Mononuclear cell (primary cell): ENCODE data around the gene CNTN1. TPM values are rescaled to one million over a fixed set of nuclear protein-coding genes. Genes with fewer than 3 reads are reported as not detected.

Experiments
- H3K27me3 ChIP-seq: 2 replicates; pipeline ENCODE4 v1.6.0; 2011; ENCODE audit warnings: low read length, control low read depth; ENCODE audit not compliant: insufficient read depth
- H3K4me1 ChIP-seq: 2 replicates; pipeline ENCODE4 v1.5.1; 2011; ENCODE audit warnings: mild to moderate bottlenecking, low read length, control low read depth; ENCODE audit not compliant: insufficient read depth
- H3K4me3 ChIP-seq: 2 replicates; pipeline ENCODE4 v1.5.1; 2011; ENCODE audit warnings: mild to moderate bottlenecking, low read length, moderate library complexity
- H3K9me3 ChIP-seq: 2 replicates; pipeline ENCODE4 v1.5.1; 2011; ENCODE audit warnings: low read depth, mild to moderate bottlenecking, control low read depth, low read length
- total RNA-seq: library from RNA; depleted of rRNA; stranded (reverse); fragments of >200 nt; gene quantifications from one replicate; pipeline ENCODE4 v1.2.3, GENCODE V29; 2012

The CNTN1 gene
- total RNA-seq, 1 donor: not detected

DNA sequence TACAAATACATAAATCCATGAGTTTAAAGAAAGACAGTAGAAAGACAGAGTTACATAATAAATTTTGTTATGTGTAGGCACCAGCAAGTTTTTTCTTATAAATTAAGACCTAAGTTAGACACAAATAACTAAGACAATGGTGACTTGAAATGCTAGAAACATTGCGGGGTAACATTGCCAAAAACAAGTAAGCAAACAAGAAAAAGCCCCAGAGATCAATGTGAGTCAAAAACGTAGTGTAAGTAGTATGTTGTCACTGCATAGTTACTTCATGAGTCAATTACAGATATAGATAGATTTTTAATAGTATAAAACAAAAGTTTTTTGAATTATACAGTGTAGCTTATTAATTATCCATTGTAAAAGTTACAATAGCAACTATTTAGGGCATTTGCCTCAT is 83.4 kb downstream of the CNTN1 start:
- H3K4me3 ChIP-seq: no peak overlapping the region

DNA sequence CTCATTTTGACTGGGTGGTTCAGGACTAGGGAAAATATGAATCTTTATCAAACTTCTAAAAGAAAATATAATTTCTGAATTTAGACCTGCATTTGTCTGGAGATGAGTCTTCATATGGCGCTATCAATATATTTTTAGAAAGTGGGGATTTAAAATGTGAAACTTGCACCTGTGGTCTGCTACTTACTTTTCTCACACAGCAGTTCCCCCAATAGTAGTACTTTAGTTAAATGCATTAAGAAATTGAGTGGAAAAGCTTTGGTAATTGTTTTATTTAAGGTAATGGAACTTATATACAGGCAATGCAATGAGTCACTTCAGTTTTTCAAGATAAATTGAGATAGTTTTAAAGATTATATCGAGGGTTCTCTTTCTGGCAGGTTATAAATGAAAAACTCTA is 91.9 kb downstream of the CNTN1 start:
- no peaks in the 10 kb centered on the region for H3K27me3 ChIP-seq
- H3K4me3 ChIP-seq: no peak overlapping the region
- H3K9me3 ChIP-seq: no peaks in the 10 kb centered on the region
- H3K4me1 ChIP-seq: no peaks in the 10 kb centered on the region

More for the DNA sequence above, 83.4 kb downstream of the CNTN1 start:
- no peaks in the 10 kb centered on the region for H3K4me1 ChIP-seq
- no peaks in the 10 kb centered on the region for H3K9me3 ChIP-seq
- no peaks in the 10 kb centered on the region for H3K27me3 ChIP-seq

DNA sequence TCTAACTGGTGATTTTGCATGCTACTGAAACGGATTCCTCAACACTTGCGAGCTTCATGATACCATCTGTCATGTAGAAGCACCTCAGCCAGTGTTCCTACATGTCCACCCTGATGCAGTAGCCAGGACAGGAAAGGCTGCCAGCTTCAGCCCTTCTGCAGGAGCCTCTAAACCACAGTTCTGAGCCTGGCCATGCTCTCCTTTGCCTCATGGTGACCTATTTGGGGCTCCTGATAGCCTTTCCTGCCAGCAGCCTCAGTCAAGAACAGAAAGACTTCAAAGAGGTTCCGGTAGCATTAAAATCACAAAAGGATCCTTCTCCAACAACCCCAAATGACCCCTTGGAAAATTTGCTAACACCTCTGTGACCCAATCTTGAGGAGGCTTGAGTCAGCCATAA is 96.0 kb downstream of the CNTN1 start:
- Histone ChIP-seq H3K4me3 (no peak overlapping the region), H3K4me1 (no peaks in the 10 kb centered on the region), H3K27me3 (no peaks in the 10 kb centered on the region), H3K9me3 (no peaks in the 10 kb centered on the region)

DNA sequence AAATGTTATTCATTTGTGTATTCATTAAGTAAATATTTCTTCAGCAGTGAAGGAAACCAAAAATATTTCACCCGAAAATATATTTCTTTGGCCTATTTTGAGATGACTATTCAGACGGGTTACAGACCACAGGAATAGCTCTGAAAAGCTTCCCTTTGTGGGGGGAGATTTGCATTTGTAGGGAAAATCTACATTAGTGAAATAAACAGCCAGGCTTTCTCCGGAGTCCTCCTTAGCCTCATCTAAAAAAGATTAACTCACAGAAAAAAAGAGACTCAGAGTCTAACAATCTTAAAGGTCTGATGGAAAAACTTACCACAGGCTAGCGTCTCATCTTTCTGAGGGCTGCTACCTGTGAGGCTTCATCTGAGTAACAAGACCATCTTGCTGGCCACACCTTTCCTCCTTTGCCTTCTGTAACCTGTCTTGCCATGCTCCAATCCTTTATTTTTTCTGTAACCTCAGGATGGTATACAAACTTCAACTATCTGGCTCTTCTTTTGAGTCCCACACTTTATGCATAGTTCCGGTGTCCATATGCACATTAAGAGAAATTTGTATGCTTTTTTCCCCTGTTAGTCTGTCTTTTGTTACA is 100.7 kb downstream of the CNTN1 start:
- no peak overlapping the region for H3K4me3 ChIP-seq
- H3K27me3 ChIP-seq: no peaks in the 10 kb centered on the region
- H3K4me1 ChIP-seq: no peaks in the 10 kb centered on the region
- no peaks in the 10 kb centered on the region for H3K9me3 ChIP-seq

DNA sequence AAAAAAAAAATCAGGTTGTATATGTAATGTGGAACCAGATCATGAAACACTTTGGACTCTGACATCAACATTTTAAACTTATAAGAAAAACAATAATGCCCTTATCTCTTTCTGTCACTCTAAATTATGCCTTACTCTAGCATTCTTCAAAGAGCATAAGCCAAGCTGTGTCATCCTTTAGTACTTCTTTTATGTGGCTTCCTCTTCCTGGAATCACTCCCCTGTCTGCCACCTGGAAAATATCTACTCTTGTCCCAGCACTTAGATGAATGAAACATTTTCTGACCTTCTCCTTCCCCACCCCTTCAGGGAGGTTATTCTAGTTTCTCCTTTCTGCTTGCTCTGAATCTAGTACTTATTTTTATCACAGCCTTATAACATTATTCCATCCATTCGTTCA is 101.2 kb downstream of the CNTN1 start:
- H3K4me1 ChIP-seq: no peaks in the 10 kb centered on the region
- H3K9me3 ChIP-seq: no peaks in the 10 kb centered on the region
- no peak overlapping the region for H3K4me3 ChIP-seq
- H3K27me3 ChIP-seq: no peaks in the 10 kb centered on the region

DNA sequence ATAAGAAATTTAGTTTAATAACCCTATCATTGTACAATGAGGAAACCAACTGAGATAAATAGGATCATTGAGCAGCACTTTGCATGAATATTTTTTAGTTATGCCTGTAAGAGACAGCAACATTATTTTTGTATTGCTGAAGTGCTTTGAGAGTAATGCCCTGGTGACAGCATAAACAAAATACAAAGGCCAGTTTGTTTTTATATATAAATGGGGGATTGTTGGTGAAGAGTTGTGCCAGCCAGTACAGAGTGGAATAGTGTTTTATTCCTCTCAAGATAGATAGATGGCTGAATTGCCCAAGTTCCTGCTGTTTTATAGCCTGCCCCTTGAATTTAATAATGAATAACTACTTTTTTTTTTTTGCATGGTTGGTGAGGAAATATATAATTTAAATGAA is 101.8 kb downstream of the CNTN1 start:
- Histone ChIP-seq H3K4me1 (no peaks in the 10 kb centered on the region), H3K27me3 (no peaks in the 10 kb centered on the region), H3K9me3 (no peaks in the 10 kb centered on the region), H3K4me3 (no peak overlapping the region)

DNA sequence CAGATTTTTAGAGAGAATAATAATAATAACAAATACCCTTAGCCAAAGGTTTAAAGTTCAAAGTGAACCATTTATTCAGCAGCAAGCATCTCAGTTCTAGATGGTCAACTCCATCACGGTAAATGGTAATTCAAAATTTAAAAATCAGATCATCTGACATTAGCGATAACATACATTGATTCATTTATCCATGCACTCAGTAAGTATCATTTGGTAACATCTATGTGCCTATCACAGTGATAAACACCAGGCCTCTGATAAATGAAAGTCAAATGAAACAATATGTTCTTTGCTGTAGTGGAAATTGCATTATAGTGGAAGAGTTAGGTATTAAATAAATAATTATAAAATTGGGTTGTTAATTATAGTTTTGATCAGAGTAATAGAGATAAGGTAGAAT is 108.8 kb downstream of the CNTN1 start:
- Histone ChIP-seq H3K4me3 (no peak overlapping the region), H3K9me3 (no peaks in the 10 kb centered on the region), H3K27me3 (no peaks in the 10 kb centered on the region), H3K4me1 (no peaks in the 10 kb centered on the region)

DNA sequence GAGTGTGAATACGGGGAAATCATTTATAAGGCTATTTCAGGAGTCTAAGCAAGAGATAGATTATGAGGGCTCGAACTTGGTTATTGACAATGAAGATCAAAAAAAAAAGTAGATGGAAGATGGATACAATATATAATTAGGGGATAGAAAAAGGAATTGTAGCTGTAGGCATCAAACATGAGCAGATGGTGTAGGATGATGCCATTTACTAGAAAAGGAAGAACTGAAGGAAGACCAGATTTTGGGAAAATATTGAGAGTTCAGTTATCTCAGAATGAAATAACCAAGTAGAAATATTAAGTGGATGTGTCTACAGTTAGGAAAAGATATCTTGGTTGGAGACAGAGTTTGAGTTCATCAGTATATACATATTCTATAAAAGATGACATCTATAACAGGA is 109.6 kb downstream of the CNTN1 start:
- Histone ChIP-seq H3K4me1 (no peaks in the 10 kb centered on the region), H3K27me3 (no peaks in the 10 kb centered on the region), H3K4me3 (no peak overlapping the region), H3K9me3 (no peaks in the 10 kb centered on the region)

DNA sequence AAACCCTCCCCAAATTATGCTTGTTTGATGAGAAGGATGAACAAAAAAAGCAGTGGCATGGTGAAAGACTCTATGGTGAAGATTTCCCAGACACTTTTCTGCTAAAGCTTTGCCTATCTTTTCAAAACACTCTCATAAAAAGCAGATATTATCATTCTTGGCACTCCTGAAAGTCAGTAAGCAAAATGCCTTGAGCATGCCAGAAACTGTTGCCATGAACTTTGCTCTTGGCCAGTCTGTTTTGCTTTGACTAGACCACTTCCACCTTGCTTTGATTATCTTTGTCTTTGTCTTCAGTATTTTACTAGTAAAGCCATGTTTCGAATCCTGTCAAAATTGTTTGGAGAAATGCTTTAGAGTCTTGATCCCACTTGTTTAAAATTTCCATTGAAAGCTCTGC is 110.4 kb downstream of the CNTN1 start:
- Histone ChIP-seq H3K27me3 (no peaks in the 10 kb centered on the region), H3K9me3 (no peaks in the 10 kb centered on the region), H3K4me1 (no peaks in the 10 kb centered on the region), H3K4me3 (no peak overlapping the region)

DNA sequence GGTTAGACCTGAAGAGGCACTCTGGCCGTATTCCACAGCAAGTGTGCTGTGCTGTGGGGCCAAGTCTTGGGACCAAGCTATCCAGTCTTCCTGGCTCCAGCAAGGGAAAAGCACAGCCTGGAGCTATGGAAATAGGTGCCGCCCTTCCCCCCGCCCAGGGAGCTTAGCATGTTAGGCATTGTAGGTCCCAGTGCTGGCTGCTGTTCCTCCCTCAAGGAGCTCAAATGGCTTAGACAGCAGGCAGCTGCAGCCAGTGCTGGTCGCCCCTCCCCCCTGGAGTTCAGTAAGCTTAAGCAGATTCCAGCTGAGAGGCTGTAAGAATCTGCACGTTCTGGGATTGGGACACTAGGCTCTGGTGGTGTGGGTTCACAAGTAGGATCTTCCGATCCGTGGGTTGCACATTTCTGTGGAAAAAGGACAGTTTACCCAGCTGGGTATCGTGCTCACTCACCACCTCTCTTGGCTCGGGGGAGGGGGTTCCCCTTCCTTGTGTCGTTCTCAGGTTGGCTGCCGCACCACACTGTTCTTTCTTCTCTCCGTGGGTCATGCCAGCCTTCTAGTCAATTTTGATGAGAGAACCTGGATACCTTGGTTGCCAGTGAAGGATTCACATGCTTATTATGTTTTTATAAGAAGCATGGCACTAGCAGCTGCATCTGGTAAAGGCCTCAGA is 127.3 kb downstream of the CNTN1 start:
- Histone ChIP-seq H3K4me3 (no peak overlapping the region), H3K4me1 (no peaks in the 10 kb centered on the region), H3K9me3 (no peaks in the 10 kb centered on the region), H3K27me3 (no peaks in the 10 kb centered on the region)

DNA sequence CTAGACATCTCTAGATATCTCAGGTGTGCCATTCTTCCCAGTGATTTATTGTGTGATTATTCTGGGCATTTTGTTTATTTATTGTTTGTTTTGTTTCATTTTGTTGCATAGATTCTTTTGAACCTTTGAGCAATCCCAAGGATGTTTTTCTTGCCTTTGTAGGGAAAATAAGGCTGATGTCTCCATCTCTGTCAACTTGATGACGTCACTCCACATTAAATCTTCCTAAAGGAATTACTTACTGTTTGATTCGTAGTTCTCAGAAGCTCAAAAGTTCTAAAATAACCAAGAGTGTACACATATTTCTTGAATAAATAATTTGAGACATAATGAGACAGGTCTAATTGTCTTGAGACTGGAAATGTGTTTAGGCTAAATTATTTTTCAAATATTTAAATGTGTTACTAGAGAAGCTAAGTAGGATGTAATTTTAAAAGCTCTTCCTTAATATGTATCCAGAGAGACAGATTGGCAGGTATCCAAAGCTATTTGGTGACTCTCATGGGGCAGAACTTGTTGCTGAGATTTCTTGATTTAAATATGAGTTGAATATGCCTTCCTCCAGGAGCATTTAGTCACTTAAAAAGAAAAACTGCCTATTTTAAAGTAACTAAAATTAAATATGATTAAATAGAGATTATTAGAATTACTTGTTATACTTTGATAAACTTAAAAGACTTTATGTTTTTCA is 128.7 kb downstream of the CNTN1 start:
- Histone ChIP-seq H3K27me3 (no peaks in the 10 kb centered on the region), H3K4me1 (no peaks in the 10 kb centered on the region), H3K4me3 (no peak overlapping the region), H3K9me3 (no peaks in the 10 kb centered on the region)

DNA sequence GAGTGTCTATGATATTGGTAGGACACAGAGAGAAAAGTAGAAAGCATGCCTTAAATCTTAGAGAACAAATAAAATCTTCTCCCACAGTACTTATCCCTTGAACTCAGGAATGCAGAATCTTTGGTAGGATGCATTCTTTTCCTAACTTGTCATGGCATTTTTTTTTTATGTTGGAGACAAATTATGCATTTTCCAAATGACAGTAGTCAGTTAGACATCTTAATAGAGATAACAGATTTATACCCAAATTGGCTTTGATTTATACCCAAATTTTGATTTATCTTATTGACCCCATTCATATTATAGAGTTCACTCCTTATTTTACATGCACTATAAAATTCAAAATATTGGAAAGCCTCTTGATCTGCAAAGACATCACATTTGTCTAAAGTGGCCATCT is 132.9 kb downstream of the CNTN1 start:
- Histone ChIP-seq H3K9me3 (no peaks in the 10 kb centered on the region), H3K4me3 (no peak overlapping the region), H3K4me1 (no peaks in the 10 kb centered on the region), H3K27me3 (no peaks in the 10 kb centered on the region)

DNA sequence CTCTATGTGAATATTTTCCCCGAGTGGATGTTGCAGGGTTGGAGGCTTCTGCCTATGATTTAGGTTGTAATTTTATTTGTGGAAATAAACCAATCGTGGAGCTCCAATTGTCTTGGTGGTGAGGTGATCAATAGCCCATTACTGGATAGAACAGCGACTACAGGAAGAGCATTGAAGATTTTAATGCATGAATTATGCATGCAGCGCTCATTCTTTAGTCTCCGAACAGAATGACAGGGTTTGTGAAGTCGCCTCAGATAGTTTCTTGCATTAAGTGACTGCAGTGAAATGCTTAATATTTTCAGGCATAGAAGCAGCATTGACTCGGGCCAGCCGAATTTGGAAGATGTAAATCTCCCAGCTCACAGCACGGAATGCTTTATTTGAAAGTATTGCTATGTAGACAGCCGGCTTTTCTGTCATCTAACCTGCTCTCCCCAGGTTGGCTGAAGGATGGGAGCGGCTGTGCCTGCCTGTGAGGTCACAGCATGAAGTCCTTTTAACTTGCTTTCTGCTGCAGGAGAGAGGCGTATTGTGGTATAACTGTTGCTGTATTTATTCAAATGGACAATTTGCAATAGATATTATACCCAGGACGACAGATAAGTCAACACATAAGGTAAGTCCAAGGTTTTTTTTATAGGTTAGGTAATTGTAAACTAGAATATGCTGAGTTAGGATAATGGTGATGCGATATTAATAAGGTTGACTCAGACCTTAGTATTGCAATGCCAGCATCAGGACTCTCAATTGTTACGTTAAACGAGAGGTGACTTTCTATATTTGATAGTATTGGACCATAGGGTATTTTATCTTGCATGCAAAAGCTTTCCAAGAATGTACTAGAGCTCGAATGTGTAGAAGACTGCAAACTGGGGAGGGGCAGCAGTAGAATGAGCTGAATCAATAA is 135.7 kb downstream of the CNTN1 start:
- no peaks in the 10 kb centered on the region for H3K4me1 ChIP-seq
- H3K9me3 ChIP-seq: no peaks in the 10 kb centered on the region
- H3K4me3 ChIP-seq: no peak overlapping the region
- H3K27me3 ChIP-seq: no peaks in the 10 kb centered on the region

DNA sequence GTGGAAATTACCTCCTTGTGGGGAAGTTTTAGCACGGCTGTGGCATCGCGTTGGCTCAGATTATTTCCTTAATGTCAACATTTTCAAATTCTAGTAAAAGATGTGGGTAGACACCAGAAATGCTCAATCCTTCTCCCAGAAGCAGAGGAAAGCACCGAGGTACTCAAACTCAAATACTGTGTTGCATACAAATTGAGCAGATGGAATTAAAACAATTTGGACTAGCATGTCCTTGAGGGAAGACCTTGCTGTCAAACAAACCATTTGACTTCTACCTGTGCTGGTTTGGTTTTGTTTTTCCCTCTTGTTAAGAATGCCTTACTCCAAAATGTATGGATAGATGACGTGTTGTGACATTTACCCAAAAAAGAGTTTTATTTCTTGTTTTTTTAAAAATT is 136.4 kb downstream of the CNTN1 start:
- H3K9me3 ChIP-seq: no peaks in the 10 kb centered on the region
- no peak overlapping the region for H3K4me3 ChIP-seq
- no peaks in the 10 kb centered on the region for H3K4me1 ChIP-seq
- no peaks in the 10 kb centered on the region for H3K27me3 ChIP-seq

DNA sequence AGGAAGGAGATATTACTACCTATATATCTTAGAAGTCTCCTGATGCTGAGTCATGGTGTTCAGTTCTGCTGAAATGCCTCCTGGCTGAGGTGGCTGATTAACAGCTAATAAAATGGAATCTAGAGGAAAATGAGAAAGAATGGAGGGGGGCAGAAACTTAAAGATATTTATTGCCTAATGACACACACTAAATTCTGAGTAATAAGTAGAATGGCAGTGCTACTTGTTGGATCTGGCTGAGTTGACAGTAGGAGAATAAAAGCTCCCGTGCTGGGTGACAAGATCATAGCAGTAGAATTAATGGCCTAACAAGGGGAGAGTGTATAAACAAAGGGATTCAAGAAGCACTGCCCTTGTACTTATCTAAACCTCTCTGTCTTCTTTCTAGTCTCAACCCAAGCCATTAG is 137.5 kb downstream of the CNTN1 start:
- Histone ChIP-seq H3K9me3 (no peaks in the 10 kb centered on the region), H3K4me1 (no peaks in the 10 kb centered on the region), H3K4me3 (no peak overlapping the region), H3K27me3 (no peaks in the 10 kb centered on the region)
